ENCODE data around the gene ZC3H7B.

DNA sequence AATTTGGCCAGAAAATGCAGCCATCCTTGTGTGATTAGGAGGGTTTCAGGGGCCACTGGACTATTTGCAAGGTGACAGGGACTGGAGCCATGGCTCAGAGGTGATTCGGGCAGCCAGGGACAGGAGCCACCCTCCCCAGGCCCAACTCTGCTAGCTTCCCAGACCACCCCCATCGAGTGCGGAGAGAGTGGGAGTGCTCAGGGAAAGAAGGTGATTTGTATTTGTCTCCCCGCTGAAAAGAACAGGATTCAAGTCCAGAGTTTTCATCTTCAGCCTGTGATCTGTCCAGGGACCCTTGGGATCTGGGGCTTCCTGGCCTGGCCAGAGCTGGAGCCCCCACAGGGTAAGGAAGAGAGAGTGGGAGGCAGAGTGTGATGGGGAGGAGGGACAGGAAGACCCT is 58.1 kb downstream of the ZC3H7B start:
- TF ChIP-seq, protein P1, sequence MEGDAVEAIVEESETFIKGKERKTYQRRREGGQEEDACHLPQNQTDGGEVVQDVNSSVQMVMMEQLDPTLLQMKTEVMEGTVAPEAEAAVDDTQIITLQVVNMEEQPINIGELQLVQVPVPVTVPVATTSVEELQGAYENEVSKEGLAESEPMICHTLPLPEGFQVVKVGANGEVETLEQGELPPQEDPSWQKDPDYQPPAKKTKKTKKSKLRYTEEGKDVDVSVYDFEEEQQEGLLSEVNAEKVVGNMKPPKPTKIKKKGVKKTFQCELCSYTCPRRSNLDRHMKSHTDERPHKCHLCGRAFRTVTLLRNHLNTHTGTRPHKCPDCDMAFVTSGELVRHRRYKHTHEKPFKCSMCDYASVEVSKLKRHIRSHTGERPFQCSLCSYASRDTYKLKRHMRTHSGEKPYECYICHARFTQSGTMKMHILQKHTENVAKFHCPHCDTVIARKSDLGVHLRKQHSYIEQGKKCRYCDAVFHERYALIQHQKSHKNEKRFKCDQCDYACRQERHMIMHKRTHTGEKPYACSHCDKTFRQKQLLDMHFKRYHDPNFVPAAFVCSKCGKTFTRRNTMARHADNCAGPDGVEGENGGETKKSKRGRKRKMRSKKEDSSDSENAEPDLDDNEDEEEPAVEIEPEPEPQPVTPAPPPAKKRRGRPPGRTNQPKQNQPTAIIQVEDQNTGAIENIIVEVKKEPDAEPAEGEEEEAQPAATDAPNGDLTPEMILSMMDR (IDR thresholded peaks at IDR 0.05; ENCODE audit: low read depth, low read length, poor library complexity, severe bottlenecking): no peak
- TF ChIP-seq EZH2phosphoT487 (IDR thresholded peaks at IDR 0.05; ENCODE audit: borderline replicate concordance, low read length): no peak

Measured in DOHH2 (cell line).